Naive thymus-derived CD4-positive, alpha-beta T cell (primary cell): ENCODE data around the gene AHI1. TPM values are rescaled to one million over a fixed set of nuclear protein-coding genes. Genes with fewer than 3 reads are reported as not detected.

Experiments
- ATAC-seq: fragments of 150-1000 bp; cut with Tn5 transposase; 2 replicates; pipeline ENCODE4 v1.10.0; 2021; ENCODE audit warnings: mild to moderate bottlenecking, moderate library complexity
- CTCF ChIA-PET: fragments of 350-600 bp; sonication (Branson Sonifier 250); formaldehyde crosslinking; loops from one replicate; lab custom pipeline; 2021; ENCODE audit warnings: antibody characterized with exemption; lab: Charles Lee
- POLR2A ChIA-PET: fragments of 350-600 bp; sonication (Branson Sonifier 250); formaldehyde crosslinking; loops from one replicate; lab custom pipeline; 2021; ENCODE audit warnings: antibody characterized with exemption, inconsistent platforms; lab: Charles Lee
- DNase-seq, 9 donors: peaks; one replicate each; pipeline versions ENCODE4 v3.0.0 to v3.0.0-alpha.2; 2020 to 2022; ENCODE audit warnings: mixed read lengths in 1 of 9
- H3K27ac ChIP-seq: one replicate; pipeline ENCODE4 v1.7.0; 2013; ENCODE audit warnings: mild to moderate bottlenecking, low read depth, low read length, moderate library complexity
- H3K27me3 ChIP-seq, 2 donors: one replicate each; pipeline ENCODE4 v1.7.0; 2013; ENCODE audit warnings: low read length in 2 of 2, mild to moderate bottlenecking in 2 of 2, moderate library complexity in 2 of 2; ENCODE audit not compliant: control insufficient read depth in 2 of 2, insufficient read depth in 2 of 2
- H3K36me3 ChIP-seq, 3 experiments: 1 replicate in 2 of 3; 2 replicates in 1 of 3; pipeline ENCODE4 v1.7.0; 2013; ENCODE audit warnings: low read length in 3 of 3, mild to moderate bottlenecking in 3 of 3, moderate library complexity in 1 of 3; ENCODE audit not compliant: insufficient read depth in 3 of 3, control insufficient read depth in 2 of 3
- H3K4me1 ChIP-seq, 2 donors: one replicate each; pipeline ENCODE4 v1.7.0; 2013; ENCODE audit warnings: low read length in 2 of 2, mild to moderate bottlenecking in 2 of 2, moderate library complexity in 1 of 2; ENCODE audit not compliant: control insufficient read depth in 2 of 2, insufficient read depth in 2 of 2
- H3K4me3 ChIP-seq: 2 replicates; pipeline ENCODE4 v1.7.0; 2013; ENCODE audit warnings: mild to moderate bottlenecking, low read length
- H3K9me3 ChIP-seq, 3 experiments: 1 replicate in 2 of 3; 2 replicates in 1 of 3; pipeline ENCODE4 v1.7.0; 2013; ENCODE audit warnings: low read length in 3 of 3; ENCODE audit not compliant: control insufficient read depth in 2 of 3
- H3K27ac Mint-ChIP-seq, 9 donors: one replicate each; pipeline ENCODE4 v1.8.0; 2020 to 2022; ENCODE audit warnings: mixed read lengths in 9 of 9, mild to moderate bottlenecking in 8 of 9, moderate library complexity in 5 of 9, inconsistent platforms in 2 of 9
- H3K27me3 Mint-ChIP-seq, 5 donors: one replicate each; pipeline ENCODE4 v1.8.0; 2021 to 2022; ENCODE audit warnings: mixed read lengths in 5 of 5, mild to moderate bottlenecking in 1 of 5
- H3K36me3 Mint-ChIP-seq, 5 donors: one replicate each; pipeline ENCODE4 v1.8.0; 2020 to 2022; ENCODE audit warnings: mixed read lengths in 5 of 5, mild to moderate bottlenecking in 3 of 5, inconsistent platforms in 1 of 5
- H3K4me1 Mint-ChIP-seq, 7 donors: one replicate each; pipeline ENCODE4 v1.8.0; 2020 to 2022; ENCODE audit warnings: mixed read lengths in 7 of 7, mild to moderate bottlenecking in 3 of 7, inconsistent platforms in 1 of 7
- H3K4me3 Mint-ChIP-seq, 10 donors: one replicate each; pipeline ENCODE4 v1.8.0; 2020 to 2022; ENCODE audit warnings: mild to moderate bottlenecking in 10 of 10, mixed read lengths in 10 of 10, moderate library complexity in 6 of 10, inconsistent platforms in 2 of 10
- H3K9me3 Mint-ChIP-seq, 11 donors: one replicate each; pipeline ENCODE4 v1.8.0; 2020 to 2022; ENCODE audit warnings: mixed read lengths in 11 of 11, mild to moderate bottlenecking in 4 of 11, inconsistent platforms in 1 of 11, moderate library complexity in 1 of 11
- intact Hi-C, 2 donors: fragments of 100-400 bp; cut with micrococcal nuclease; formaldehyde crosslinking; loops; one replicate each; pipeline ENCODE4 v1.15.1; 2023
- polyA plus RNA-seq, 2 donors: library from polyadenylated mRNA; unstranded; fragments of 300-500 nt; fragmentation: Illumina TruSeq; gene quantifications; one replicate each; pipeline ENCODE4 v1.2.3, GENCODE V29; 2021
- total RNA-seq, 6 experiments: library from RNA in 5 of 6; stranded (reverse) in 5 of 6; gene quantifications; 1 replicate in 5 of 6; 2 replicates in 1 of 6; pipeline ENCODE4 v1.2.3 and lab custom pipeline; 2021 to 2026

AHI1 gene
- 10 to 100 TPM; 12.5 to 31.3 (median 26.3) TPM for total RNA-seq
- polyA plus RNA-seq = 1 to 10 TPM; 1.9 to 4.3 TPM
- 88.8 reads per million, percentile 82 among the genes with 10 or more reads in this experiment for total RNA-seq (lab: John Stamatoyannopoulos, UW)

DNA sequence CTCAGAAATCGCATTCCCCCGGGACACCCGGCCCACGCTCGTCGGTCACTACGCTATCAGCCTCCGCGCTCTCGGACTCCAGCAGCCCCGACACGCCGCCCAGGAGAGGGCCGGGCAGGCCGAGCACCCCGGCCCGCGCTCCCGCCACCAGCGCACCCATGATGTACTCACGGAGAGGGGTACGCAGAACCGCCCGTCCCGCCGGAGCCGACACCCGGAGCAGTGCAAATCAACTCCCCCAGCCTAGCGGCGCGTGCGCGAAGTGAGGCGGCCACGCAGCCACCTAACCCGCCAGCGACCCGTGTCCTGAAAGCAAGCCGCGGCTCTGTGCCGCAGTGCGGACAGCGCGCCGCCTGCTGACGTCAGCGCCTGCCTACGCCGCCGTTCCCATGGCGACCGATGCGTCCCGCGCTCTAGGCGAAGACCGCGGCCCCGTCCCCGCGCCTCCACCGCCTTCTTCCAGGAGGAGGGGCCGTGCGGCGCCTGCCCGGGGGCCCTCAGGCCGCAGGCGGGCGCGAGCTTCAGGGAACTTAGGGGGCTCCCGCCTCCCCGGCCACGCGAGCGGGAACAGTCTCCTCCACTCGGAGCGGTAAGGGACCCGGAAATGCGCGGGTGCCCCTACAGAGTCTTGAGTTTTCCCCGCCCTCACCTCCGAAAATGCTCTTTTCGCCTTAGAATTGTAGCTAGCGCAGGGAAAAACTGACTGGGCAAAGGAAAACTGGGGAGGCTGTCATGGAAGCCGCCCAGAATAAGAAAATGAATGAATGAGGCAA, at the start of gene AHI1:
TSS of gene AHI1 (minus strand) at position 329 of the 773 bp plus-strand sequence. CDS start 5,503 bp downstream, outside the sequence.
- H3K4me1 ChIP-seq = peaks cover 0 to 5% of the 10 kb centered on the region in 2 donors
- Mint-ChIP-seq H3K9me3 (no peaks in the 10 kb centered on the region), H3K4me3 (peak within 1 kb of the TSS in 4 of 10 donors; percentile 32 to 53 (median 37)), H3K27ac (no peak within 1 kb of the TSS), H3K4me1 (peaks cover 4 to 19% (median 9%) of the 10 kb centered on the region in 7 donors), H3K36me3 (peaks cover 0 to 14% (median 0%) of the 10 kb centered on the region in 5 donors), H3K27me3 (peaks cover 0 to 3% (median 0%) of the 10 kb centered on the region in 5 donors)
- peak; percentile 89 for ATAC-seq
- peak within 1 kb of the TSS; percentile 95 for H3K27ac ChIP-seq
- ChIA-PET CTCF (interaction anchor here (0.6 to 1.7 kb wide), 2 partner anchors 729 to 878 kb away, joined by 3 to 5 read pairs; no protein-coding TSS in a partner anchor), POLR2A (interaction anchor here (0.6 to 2.3 kb wide), 5 partner anchors 39 to 794 kb away, joined by 3 to 50 read pairs (median 4); partner anchors contain the start of gene BCLAF1)
- H3K4me3 ChIP-seq = peak within 1 kb of the TSS; percentile 64
- H3K36me3 ChIP-seq = peaks cover 0 to 9% (median 0%) of the 10 kb centered on the region in 3 experiments
- peak; percentile 65 to 94 (median 85) for DNase-seq
- intact Hi-C loops = loop anchor here (1.0 to 10.0 kb wide), 15 partner anchors 40 to 1544 kb away; partner anchors contain the start of genes MTFR2 (in 2 of the 2), HBS1L (in 1 of the 2) and TBPL1 (in 1 of the 2)
- no peaks in the 10 kb centered on the region for H3K9me3 ChIP-seq
- no peaks in the 10 kb centered on the region for H3K27me3 ChIP-seq

DNA sequence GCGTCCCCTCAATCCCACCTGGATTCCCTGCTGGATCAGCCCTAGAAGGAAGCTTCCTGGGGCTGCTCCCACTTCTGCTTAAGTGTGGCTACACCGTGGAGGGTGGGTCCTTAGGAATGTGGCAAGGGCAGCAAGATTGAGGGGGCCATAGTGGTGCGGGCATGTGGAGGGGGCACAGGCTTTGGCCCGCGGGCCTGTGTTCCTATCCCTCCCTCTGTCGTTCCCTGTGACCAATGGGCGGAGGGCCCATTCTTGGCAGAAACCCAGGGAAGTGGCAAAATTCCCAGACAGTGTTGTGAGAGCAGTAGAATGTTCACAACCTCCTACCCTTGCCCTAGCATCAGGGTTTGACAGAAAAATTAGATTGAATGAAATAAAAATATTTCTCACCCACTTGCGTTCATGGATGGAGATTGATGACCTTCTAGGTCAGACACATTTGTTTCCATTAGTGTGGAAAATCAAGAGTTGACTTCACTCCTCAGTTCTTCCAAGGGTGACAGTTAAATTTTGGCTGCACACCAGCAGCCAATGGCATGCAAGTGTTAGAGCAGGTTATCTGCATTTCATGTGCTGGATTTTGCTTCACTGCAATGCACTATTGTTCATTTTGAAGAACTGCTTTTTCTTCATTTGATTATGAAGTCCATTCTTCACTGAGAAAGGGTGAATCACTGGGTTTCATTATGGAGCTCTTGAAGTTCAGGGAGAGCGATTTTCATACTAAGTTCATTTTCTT, 49.3 kb upstream of the AHI1 start:
- no peaks in the 10 kb centered on the region for H3K27me3 ChIP-seq
- Mint-ChIP-seq H3K9me3 (peaks cover 0 to 20% (median 0%) of the 10 kb centered on the region in 11 donors), H3K27ac (no peak overlapping the region), H3K4me1 (peaks cover 0 to 41% (median 0%) of the 10 kb centered on the region in 7 donors), H3K36me3 (peaks cover 0 to 47% (median 0%) of the 10 kb centered on the region in 5 donors), H3K4me3 (no peak overlapping the region), H3K27me3 (peaks cover 0 to 9% (median 0%) of the 10 kb centered on the region in 5 donors)
- H3K36me3 ChIP-seq = no peaks in the 10 kb centered on the region
- ChIA-PET CTCF (interaction anchor here (0.7 kb wide), 1 partner anchor 250 kb away, joined by 3 read pairs; no protein-coding TSS in a partner anchor), POLR2A (no interaction called here)
- H3K27ac ChIP-seq = no peak overlapping the region
- no peaks in the 10 kb centered on the region for H3K9me3 ChIP-seq
- H3K4me3 ChIP-seq = no peak overlapping the region
- DNase-seq = no peak
- intact Hi-C loops = no loop called here
- no peaks in the 10 kb centered on the region for H3K4me1 ChIP-seq
- no peak for ATAC-seq

GRCh38 chr6:135546206-135546605, 48.7 kb upstream of the AHI1 start:
- DNase-seq = no peak
- H3K27me3 Mint-ChIP-seq = peaks cover 0 to 14% (median 0%) of the 10 kb centered on the region in 5 donors
- H3K36me3 Mint-ChIP-seq = peaks cover 0 to 54% (median 0%) of the 10 kb centered on the region in 5 donors
- ChIA-PET POLR2A (no interaction called here), CTCF (no interaction called here)
- H3K4me1 ChIP-seq = no peaks in the 10 kb centered on the region
- no peaks in the 10 kb centered on the region for H3K36me3 ChIP-seq
- H3K4me3 Mint-ChIP-seq = no peak overlapping the region
- H3K27me3 ChIP-seq = no peaks in the 10 kb centered on the region
- peaks cover 0 to 47% (median 0%) of the 10 kb centered on the region in 7 donors for H3K4me1 Mint-ChIP-seq
- peaks cover 0 to 21% (median 0%) of the 10 kb centered on the region in 11 donors for H3K9me3 Mint-ChIP-seq
- H3K27ac ChIP-seq = no peak overlapping the region
- H3K9me3 ChIP-seq = no peaks in the 10 kb centered on the region
- ATAC-seq = no peak
- intact Hi-C loops = no loop called here
- H3K4me3 ChIP-seq = no peak overlapping the region
- H3K27ac Mint-ChIP-seq = no peak overlapping the region

DNA sequence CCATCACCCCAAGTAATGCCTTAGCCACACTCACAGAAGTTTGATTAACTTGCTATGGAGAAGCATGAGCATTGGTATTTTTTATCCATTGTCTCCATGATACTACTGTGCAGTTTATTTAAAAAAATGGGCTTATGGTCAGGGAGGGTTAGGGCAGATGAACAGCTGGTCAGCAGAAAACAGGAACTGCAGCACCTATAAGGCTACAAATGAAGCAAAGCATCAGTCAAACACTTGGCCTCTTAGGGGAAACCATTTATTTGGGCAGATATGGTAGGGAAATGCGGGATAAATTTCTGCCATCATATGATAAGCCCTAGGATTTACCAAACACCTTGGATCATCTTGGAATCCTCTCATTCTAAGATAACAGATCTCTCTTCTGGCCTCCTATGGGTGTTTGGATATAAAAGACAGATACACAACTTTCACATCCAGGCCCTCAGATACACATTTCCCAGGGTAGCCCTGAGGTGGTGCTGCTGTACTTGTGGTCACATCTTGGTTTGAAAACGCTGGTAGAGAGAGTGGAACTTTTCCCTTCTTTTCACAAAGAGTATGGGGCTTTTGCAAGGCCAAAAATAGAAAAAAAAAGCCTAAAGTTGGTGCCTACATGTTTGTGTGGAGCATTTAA, 42.8 kb upstream of the AHI1 start:
- Mint-ChIP-seq H3K9me3 (peaks cover 0 to 23% (median 0%) of the 10 kb centered on the region in 11 donors), H3K27ac (peak overlapping the region in 1 of 9 donors; percentile 26), H3K36me3 (peaks cover 0 to 55% (median 0%) of the 10 kb centered on the region in 5 donors), H3K4me3 (peak overlapping the region in 1 of 10 donors; percentile 47), H3K4me1 (peaks cover 0 to 72% (median 9%) of the 10 kb centered on the region in 7 donors), H3K27me3 (peaks cover 0 to 14% (median 0%) of the 10 kb centered on the region in 5 donors)
- no peak overlapping the region for H3K4me3 ChIP-seq
- intact Hi-C loops = loop anchor here in 1 of 2 donors (1.0 kb wide), 1 partner anchor 84 kb away; no protein-coding TSS in a partner anchor
- CTCF ChIA-PET = interaction anchor here (0.9 kb wide), 1 partner anchor 687 kb away, joined by 3 read pairs; no protein-coding TSS in a partner anchor
- H3K27ac ChIP-seq = no peak overlapping the region
- no peak for DNase-seq
- no peaks in the 10 kb centered on the region for H3K27me3 ChIP-seq
- no peaks in the 10 kb centered on the region for H3K36me3 ChIP-seq
- ATAC-seq = no peak
- no peaks in the 10 kb centered on the region for H3K9me3 ChIP-seq
- POLR2A ChIA-PET = no interaction called here
- peaks cover 4 to 5% of the 10 kb centered on the region in 2 donors for H3K4me1 ChIP-seq

DNA sequence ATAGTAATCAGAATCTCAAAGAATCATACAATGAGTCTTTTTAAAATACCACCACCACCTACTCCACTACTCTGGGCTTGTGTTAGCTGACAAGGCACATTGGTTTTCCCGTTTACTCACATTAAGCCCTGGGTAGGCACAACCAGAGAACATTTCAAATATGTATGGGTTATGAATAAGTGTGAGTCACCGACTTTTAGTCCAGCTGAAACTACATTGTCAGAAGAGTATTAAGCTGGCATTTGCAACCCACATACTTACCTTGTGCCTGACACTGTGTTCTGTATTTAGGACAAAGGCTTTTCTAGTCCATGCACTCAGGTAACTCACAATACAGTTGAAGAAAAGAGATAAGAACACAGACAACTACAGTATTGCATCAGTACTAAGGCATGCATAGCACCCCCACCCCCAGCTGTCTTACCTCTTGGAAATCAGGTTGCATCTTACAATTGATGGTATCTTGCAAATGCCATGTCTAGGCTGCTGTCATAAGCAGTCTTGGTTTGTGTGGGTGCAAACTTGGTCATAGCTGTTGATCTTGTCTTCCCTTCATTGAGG, 40.3 kb upstream of the AHI1 start:
- intact Hi-C loops = loop anchor here in 1 of 2 donors (1.0 to 5.0 kb wide), 6 partner anchors 19 to 313 kb away; partner anchors contain the start of genes AHI1 and PDE7B
- peaks cover 0 to 35% (median 0%) of the 10 kb centered on the region in 5 donors for H3K36me3 Mint-ChIP-seq
- Histone ChIP-seq H3K4me3 (no peak overlapping the region), H3K36me3 (no peaks in the 10 kb centered on the region), H3K9me3 (no peaks in the 10 kb centered on the region), H3K4me1 (peaks cover 4 to 5% of the 10 kb centered on the region in 2 donors), H3K27me3 (no peaks in the 10 kb centered on the region), H3K27ac (no peak overlapping the region)
- peaks cover 0 to 63% (median 9%) of the 10 kb centered on the region in 7 donors for H3K4me1 Mint-ChIP-seq
- POLR2A ChIA-PET = no interaction called here
- ATAC-seq (peak; percentile 68), DNase-seq (peak in 1 of 9 donors; percentile 56)
- H3K4me3 Mint-ChIP-seq = peak overlapping the region in 1 of 10 donors; percentile 72
- peaks cover 0 to 4% (median 0%) of the 10 kb centered on the region in 5 donors for H3K27me3 Mint-ChIP-seq
- H3K9me3 Mint-ChIP-seq = peaks cover 0 to 13% (median 0%) of the 10 kb centered on the region in 11 donors
- peak overlapping the region in 2 of 9 donors; percentile 5 to 88 for H3K27ac Mint-ChIP-seq
- CTCF ChIA-PET = interaction anchor here (1.0 kb wide), 2 partner anchors 372 to 689 kb away, joined by 3 read pairs; no protein-coding TSS in a partner anchor
